HG02981 (cell line): ENCODE data around the gene TUBA4B.
A peak's percentile ranks its signal among the peaks of the same experiment; 100 is the strongest.
"Not testable (repeated sequence)": the region's sequence is repeated elsewhere in the genome, so short reads cannot be mapped to it uniquely, and the experiment has no call there.

Experiments used
- ATAC-seq: cut with Tn5 transposase; IDR thresholded peaks from one replicate; pipeline ENCODE4 v1.9.1; 2021; ENCODE audit warnings: mild to moderate bottlenecking, moderate library complexity; ENCODE audit not compliant: unreplicated experiment

TUBA4B gene

DNA sequence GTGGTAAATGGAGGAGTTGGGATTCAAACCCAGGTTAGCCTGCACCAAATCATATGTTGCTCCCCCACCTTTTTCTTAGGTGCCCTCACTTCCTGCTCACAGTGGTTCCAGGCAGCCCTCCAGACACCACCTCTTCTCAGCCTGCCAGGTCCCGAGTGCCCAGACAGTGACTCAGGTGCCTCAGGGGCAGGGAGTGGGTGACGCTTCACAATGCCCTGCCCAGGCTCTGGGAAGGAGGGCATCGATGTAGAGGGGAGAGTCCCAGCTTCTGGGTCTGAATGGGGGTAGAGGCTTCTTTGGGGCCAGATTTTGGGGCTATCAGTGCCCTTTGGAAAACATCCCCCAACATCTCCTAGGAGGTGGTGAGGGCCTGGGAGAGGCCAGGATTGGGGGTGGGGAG is 20.9 kb downstream of the TUBA4B start:
- ATAC-seq, result no peak

- no peak for ATAC-seq
Observed at GRCh38 chr2:219274361-219274921, 21.4 kb downstream of the TUBA4B start.

DNA sequence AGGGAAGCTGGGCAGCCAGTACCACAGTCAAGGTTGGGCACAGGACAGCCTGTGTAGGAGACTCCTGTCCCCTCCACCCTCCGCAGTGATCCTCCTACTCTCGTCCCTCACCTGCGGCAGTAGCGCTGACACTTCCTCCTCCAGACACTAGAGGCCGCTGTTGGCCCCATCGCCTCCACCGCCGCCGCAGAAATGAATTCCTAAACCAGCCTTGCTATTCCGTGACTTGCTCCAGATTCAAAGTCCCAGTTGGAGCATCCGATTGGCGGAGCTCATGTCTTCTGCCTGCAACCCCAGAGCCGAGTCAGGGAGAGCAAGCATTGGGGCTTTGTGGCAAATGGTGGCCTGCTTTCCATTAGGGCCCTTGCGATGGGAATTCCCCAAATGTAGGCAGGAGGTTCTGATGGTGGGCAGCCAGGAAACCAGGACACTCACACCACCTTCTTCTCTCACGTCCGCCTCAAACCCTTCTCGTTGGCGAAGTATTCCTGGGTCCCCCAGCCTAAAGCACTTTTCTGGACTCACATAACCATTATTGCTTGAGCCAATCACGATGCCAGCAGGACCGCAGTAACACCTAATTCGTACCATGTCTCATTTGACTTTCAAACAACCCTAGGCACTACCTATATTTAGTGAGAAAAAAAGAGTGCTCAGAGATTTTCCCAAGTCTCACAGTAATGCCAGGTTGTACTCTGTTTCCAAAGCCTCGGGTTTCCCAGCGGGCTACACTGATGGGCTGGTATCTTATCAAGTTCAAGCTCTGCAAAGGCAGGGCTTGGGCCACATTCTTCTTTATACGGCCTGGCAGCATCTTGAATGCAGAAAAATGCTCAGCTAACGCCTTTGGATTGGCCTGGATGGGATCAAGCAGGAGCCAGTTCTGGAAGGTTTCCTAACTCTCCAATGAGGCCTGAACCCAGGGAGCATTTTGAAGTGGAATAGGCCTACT is 24.9 kb downstream of the TUBA4B start:
- peak; percentile 12 for ATAC-seq

DNA sequence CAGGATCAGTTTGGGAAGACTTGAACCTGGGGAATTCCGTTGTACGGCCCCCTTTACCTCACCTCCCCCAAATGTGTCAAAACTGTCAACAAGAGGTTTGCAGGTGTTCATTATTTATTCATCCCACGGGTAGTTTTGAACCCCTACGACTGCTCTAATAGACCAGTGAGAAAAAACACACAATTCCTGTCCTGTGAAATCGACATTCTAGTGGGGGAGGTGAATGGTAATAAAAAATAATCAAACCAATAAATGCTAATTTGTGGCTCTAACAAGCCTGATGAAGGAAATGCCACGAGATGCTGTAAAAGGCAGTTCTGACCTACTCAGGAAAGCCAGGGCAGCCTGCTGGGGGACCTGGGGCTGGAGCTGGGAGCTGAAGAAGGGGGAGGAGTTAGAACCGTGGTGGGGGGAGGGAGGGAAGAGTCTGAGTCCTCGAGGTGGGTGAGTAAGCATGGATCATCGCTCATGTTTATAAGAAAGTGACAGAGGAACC is 25.7 kb downstream of the TUBA4B start:
- no peak for ATAC-seq

GRCh38 chr2:219279151-219279915 is 26.3 kb downstream of the TUBA4B start, which contains the start of gene DNAJB2:
DNAJB2 (plus strand) TSS chr2:219279366; CDS start chr2:219279834, 468 bp downstream.
- ATAC-seq, result peak; percentile 81

DNA sequence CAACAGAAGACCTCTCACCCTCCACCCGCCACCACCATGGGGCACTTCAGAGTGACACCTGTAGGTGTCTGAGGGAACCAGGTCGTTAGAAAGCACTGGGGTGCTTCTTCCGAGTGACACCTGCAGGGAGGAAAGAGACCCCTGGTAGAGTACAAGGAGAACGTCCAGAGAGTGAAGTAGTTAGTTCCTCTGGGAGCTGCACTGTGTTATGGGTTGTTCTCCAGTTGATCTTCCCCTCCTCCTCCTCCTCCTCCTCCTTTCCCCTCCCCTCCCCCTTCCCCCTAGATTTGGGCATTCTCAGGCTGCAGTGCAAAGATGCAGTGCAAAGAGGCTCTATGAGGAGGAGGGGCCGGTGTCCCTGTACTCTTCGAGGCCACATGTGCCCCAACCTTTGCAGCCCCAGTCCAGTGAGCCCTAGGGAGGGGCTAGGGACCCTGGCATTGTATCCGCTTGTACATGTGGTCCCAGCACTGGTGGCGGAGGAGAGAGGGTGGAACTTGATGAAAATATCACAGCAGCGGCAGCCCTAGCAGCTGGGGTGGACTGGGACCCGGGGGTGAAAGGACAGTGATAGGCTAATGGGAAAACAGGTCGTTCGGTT is 27.0 kb downstream of the TUBA4B start:
- no peak for ATAC-seq

- no peak for ATAC-seq
Observed at GRCh38 chr2:219280651-219281050, 27.6 kb downstream of the TUBA4B start.

GRCh38 chr2:219281588-219281987 is 28.5 kb downstream of the TUBA4B start:
- no peak for ATAC-seq

DNA sequence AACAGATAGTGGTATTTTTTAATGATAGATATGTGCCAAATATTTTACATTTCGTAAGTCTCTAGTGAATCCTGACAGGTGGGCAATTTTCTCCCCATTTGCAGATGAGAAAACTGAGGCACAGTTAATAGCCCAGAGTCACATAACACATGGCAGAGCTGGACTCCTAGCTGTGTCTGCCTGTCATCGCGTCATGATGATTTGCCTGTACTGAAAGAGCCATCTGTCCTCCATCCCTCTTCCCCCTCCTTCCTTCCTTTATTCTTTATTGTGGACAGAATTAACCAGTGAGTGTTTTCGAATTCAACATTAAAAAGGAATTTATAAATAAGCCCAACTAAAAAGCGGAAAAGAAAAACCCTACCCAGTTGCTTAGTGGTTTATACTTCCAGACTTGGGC is 29.3 kb downstream of the TUBA4B start:
- no peak for ATAC-seq

DNA sequence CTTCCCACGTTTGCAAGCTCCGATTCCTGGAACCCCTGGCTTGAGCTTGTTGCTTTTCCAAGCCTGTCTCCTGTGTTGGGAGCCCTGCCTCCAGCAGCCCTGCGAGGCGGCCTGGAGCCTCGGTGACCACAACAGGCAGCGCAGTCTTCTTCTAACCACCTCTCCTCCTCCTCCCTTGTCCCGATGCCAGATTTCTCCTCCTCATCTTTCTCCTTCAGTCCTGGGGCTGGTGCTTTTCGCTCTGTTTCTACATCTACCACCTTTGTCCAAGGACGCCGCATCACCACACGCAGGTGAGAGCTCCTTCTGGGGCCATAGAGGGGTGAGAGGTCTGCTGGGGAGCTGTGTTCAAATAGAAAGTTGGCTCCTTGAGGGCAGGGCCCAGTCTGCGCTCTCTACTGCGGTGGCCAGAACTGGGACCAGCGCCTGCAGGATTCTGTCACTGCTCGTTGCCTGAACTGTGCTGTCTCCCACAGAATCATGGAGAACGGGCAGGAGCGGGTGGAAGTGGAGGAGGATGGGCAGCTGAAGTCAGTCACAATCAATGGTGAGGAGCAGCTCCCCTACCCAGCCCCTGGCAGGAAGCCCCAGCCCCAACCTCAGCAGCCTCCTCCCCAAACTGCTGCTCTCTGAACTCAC is 30.0 kb downstream of the TUBA4B start:
- ATAC-seq, result no peak

- no peak for ATAC-seq
Observed at GRCh38 chr2:219284501-219285372, 31.7 kb downstream of the TUBA4B start.

DNA sequence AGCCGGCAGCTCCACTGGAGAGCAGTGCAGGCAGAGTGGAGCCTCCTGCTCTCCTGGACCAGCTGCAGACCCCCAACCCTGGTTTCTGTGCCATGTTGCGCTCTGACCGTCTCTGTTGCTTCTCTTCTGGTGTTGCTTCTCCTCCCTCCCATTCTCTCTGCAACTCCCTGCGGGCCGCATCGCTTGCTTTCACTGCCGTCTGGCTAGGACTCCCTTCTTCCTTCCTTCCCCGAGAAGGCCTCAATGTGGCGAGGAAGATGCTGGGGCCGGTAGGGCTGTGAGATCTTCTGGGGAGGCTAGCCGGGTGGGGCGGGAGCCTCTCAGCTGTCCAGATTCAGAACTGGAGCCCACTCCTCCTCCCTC is 32.3 kb downstream of the TUBA4B start:
- ATAC-seq, result no peak

DNA sequence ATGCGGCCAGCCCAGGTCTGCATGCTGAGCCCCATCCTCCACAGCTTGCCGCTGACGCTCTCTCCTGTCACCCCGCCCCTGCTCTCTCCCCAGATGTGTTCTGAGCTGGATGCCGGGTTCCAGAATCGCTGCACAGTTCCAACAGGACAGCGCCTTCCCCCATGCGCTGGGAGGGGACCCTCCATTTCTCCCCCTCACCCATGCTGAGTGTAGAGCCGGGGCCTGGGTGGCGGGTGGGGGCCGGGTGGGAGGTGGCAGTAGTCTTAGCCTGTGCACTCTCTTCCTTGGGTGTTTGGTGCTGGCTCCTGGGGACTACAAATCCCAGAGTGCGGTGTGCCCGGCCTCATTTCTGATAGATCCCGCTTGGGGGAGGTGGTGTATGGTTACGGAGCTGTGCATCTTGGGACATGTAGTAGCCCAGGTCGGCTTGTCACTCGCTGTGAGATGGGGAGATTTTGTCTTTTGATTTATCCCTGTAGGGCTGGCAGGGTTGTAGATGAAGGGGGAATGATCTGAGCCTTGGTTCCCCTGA is 32.9 kb downstream of the TUBA4B start:
- no peak for ATAC-seq

GRCh38 chr2:219286436-219287115 is 33.5 kb downstream of the TUBA4B start:
- no peak for ATAC-seq

DNA sequence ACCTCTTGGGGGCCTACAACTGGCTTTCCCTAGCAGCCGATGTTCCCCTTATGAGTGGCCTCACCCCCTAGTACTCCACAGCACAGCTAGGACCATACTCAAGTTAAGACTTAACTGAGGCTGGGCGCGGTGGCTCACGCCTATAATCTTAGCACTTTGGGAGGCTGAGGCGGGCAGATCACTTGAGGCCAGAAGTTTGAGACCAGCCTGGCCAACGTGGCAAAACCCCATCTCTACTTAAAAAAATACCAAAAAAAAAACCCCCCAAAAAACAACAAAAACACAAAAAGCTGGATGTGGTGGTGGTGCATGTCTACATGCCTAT is 34.0 kb downstream of the TUBA4B start:
- not testable (repeated sequence) for ATAC-seq

DNA sequence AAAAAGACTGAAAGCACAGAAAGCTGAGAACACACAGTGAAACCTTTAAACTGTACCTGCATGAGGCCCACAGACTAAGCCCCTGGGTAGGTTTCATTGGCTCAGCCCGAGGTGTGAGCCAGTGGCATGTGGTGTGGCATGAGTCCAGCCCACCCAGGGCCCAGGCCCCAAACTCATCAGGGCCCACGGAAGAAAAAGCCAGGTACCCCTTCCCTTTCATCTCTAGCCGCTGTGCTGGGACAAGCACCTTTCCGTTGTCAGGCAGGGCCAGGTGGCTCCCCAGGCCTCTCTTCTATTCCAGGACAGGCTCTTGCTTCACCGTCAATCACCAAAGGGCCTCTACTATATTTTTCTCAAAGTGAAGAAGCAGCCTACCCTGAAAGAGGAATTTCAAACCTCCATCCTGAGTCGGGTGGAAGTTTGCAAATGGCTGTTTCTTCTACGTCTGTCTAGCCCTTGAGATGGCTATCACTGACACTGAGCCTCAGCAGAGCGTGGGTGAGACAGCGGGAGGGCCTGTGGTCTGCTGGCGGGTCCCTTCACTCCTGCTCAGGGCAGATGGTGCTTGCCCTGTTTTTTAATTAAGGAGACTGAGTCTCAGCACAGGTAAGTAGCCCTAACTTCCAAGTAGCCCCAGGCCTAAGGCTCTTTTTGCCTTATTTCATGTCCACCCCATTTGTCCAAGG is 34.7 kb downstream of the TUBA4B start:
- ATAC-seq, result no peak

DNA sequence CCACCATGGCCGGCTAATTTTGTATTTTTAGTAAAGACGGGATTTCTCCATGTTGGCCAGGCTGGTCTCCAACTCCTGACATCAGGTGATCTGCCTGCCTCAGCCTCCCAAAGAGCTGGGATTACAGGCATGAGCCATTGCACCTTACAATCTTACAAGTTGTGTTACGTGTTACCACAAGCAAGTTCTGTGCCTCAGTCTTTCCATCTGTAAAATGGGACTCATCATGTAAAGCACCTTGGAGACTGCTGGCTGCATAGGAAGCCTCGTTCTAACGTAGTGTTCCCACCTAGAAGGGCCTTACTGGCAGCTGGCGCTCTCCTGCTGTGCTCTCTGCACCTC is 36.1 kb downstream of the TUBA4B start:
- no peak for ATAC-seq

- ATAC-seq, result no peak
Observed at GRCh38 chr2:219289537-219290361, 36.7 kb downstream of the TUBA4B start.
